DOHH2 (cell line): ENCODE data around the gene OR10A5.

ENCODE experiments used
- CTCF ChIP-seq: fragments of 200-600 bp; sonication (generic); IDR thresholded peaks from one replicate; pipeline ENCODE4 v1.5.1; 2014; ENCODE audit warnings: antibody characterized with exemption, mild to moderate bottlenecking, low read depth, low read length; ENCODE audit not compliant: poor library complexity, severe bottlenecking
- EZH2phosphoT487 ChIP-seq: fragments of 200-600 bp; sonication (generic); IDR thresholded peaks from 2 replicates; pipeline ENCODE4 v1.6.1; 2017; ENCODE audit warnings: borderline replicate concordance, mild to moderate bottlenecking, antibody characterized with exemption, low read length, moderate library complexity, mixed read lengths

DNA sequence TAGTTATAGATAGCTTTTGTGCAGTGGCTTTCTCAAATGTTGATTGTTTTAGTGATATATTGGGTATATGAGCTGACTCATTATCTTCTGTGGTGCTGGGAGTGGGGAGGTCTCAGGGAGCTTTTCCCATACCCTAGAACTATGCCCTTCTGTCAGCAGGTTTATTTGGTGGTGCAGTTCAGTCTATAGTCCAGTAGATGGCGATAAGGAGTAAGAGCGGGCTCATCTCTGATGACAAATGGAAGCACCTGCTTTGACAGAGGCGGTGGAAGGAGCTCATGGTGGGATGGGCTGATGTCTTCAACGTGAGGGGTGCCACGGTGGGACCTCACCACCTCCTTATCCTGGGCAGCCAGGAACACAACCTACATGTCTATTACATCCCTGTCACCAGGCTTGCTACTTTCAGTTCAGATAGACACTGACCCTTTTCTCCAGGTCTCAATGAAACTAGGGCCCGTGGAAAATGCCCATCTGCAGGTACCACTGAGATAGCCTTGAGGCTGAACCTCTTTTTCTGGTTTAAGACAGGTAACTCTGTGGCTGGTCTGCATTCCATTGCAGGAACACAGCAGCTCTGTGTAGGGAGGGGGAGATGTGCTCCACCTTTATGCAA, 33.0 kb upstream of the OR10A5 start:
- TF ChIP-seq CTCF (peak; percentile 86), EZH2phosphoT487 (no peak)
